ENCODE data around the gene AHCYL2.

DNA sequence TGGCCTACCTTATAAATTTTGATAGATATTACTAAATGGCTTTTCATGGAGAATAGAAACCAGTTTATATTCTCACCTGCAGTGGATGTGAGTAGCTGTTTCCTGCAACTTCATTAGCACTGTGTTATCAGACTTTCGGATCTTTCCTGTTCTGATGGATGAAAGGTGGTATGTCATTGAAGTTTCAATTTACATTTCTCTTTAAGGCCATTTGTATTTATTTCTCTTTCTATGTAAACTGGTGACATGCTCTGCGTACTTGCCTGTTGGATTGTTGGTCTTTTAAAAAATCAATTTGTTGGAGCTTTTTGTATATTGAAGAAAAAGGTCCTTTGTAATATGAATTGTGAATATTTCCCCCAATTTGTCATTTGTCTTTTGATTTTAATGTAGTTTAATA is 113.6 kb downstream of the AHCYL2 start:
- TF ChIP-seq EZH2phosphoT487 (IDR thresholded peaks at IDR 0.05; ENCODE audit: insufficient read depth, low read depth) (no peak), EZH2 (IDR thresholded peaks at IDR 0.05; ENCODE audit: insufficient read depth, poor library complexity, severe bottlenecking) (no peak)

All from GM23248 (cell line).